GM23338 (cell line): ENCODE results near the gene GMPR. TPM values are rescaled to one million over a fixed set of nuclear protein-coding genes. Genes with fewer than 3 reads are reported as not detected.

Experiments
- ATAC-seq: fragments of 200-7000 bp; cut with Tn5 transposase; 3 replicates; pipeline ENCODE4 v1.9.1; 2020
- DNase-seq: peaks from one replicate; pipeline ENCODE4 v3.0.0-alpha.2; 2015; ENCODE audit warnings: low spot score
- H2AFZ ChIP-seq: fragments of 200-600 bp; sonication (generic); 2 replicates; pipeline ENCODE4 v1.8.0; 2016; ENCODE audit warnings: antibody characterized with exemption, mild to moderate bottlenecking, moderate library complexity
- H3F3A ChIP-seq: fragments of 200-600 bp; sonication (generic); replicated peaks from 2 replicates; pipeline ENCODE4 v1.8.0; 2017; ENCODE audit warnings: antibody characterized with exemption, mixed run types, low read depth
- H3K27ac ChIP-seq: fragments of 200-600 bp; sonication (generic); 2 replicates; pipeline ENCODE4 v1.6.1; 2016; ENCODE audit warnings: low read depth
- H3K27me3 ChIP-seq: fragments of 200-600 bp; sonication (generic); 2 replicates; pipeline ENCODE4 v1.8.0; 2016; ENCODE audit warnings: mild to moderate bottlenecking, mixed run types, moderate library complexity; ENCODE audit not compliant: insufficient read depth
- H3K36me3 ChIP-seq: fragments of 200-600 bp; sonication (generic); 2 replicates; pipeline ENCODE4 v1.8.0; 2016; ENCODE audit warnings: mild to moderate bottlenecking; ENCODE audit not compliant: insufficient read depth
- H3K4me1 ChIP-seq: fragments of 200-600 bp; sonication (generic); 2 replicates; pipeline ENCODE4 v1.8.0; 2016; ENCODE audit warnings: mild to moderate bottlenecking, moderate library complexity; ENCODE audit not compliant: insufficient read depth
- H3K4me2 ChIP-seq: fragments of 200-600 bp; sonication (generic); 2 replicates; pipeline ENCODE4 v1.7.1; 2017; ENCODE audit warnings: mixed run types
- H3K4me3 ChIP-seq: fragments of 200-600 bp; sonication (generic); 2 replicates; pipeline ENCODE4 v1.6.1; 2016; ENCODE audit warnings: mixed run types
- H3K79me2 ChIP-seq: fragments of 200-600 bp; sonication (generic); replicated peaks from 2 replicates; pipeline ENCODE4 v1.8.0; 2017; ENCODE audit warnings: mild to moderate bottlenecking; ENCODE audit not compliant: insufficient read depth
- H3K9me2 ChIP-seq: fragments of 200-600 bp; sonication (generic); 2 replicates; pipeline ENCODE4 v1.8.0; 2017; ENCODE audit not compliant: insufficient read depth
- H4K20me1 ChIP-seq: fragments of 200-600 bp; sonication (generic); replicated peaks from 2 replicates; pipeline ENCODE4 v1.8.0; 2017; ENCODE audit warnings: mild to moderate bottlenecking; ENCODE audit not compliant: insufficient read depth
- H3K27ac Mint-ChIP-seq: 2 replicates; pipeline ENCODE4 v1.8.0; 2020; ENCODE audit warnings: inconsistent platforms, mild to moderate bottlenecking, moderate library complexity, mixed read lengths
- H3K27me3 Mint-ChIP-seq: 3 replicates; pipeline ENCODE4 v1.8.0; 2022; ENCODE audit warnings: low read depth, mild to moderate bottlenecking, moderate library complexity, mixed read lengths, inconsistent platforms; ENCODE audit not compliant: insufficient read depth, poor library complexity
- H3K36me3 Mint-ChIP-seq: 3 replicates; pipeline ENCODE4 v1.8.0; 2021; ENCODE audit warnings: low read depth, mild to moderate bottlenecking, inconsistent platforms, moderate library complexity, mixed read lengths
- H3K4me1 Mint-ChIP-seq: 3 replicates; pipeline ENCODE4 v1.8.0; 2020; ENCODE audit warnings: mild to moderate bottlenecking, inconsistent platforms, mixed read lengths
- H3K4me3 Mint-ChIP-seq: 3 replicates; pipeline ENCODE4 v1.8.0; 2021; ENCODE audit warnings: moderate library complexity, mild to moderate bottlenecking, inconsistent platforms, mixed read lengths
- H3K9me3 Mint-ChIP-seq: 3 replicates; pipeline ENCODE4 v1.8.0; 2020; ENCODE audit warnings: moderate library complexity, mild to moderate bottlenecking, inconsistent platforms, mixed read lengths
- CREB1 ChIP-seq: fragments of 250-450 bp; sonication (Bioruptor Pico); IDR thresholded peaks from 2 replicates; pipeline ENCODE4 v1.5.0; 2020; ENCODE audit warnings: low read depth, mild to moderate bottlenecking, moderate library complexity
- EZH2 ChIP-seq: fragments of 200-600 bp; sonication (generic); IDR thresholded peaks from one replicate; pipeline ENCODE4 v1.8.0; 2017; ENCODE audit warnings: antibody characterized with exemption, mild to moderate bottlenecking, low read depth; ENCODE audit not compliant: unreplicated experiment
- EZH2phosphoT487 ChIP-seq: fragments of 200-600 bp; sonication (generic); IDR thresholded peaks from one replicate; pipeline ENCODE4 v1.8.1; 2018; ENCODE audit warnings: antibody characterized with exemption; ENCODE audit not compliant: unreplicated experiment
- JUNB ChIP-seq: IDR thresholded peaks from one replicate; pipeline ENCODE4 v1.6.1; 2016; ENCODE audit warnings: antibody characterized with exemption; ENCODE audit not compliant: unreplicated experiment
- NANOG ChIP-seq: IDR thresholded peaks from 2 replicates; pipeline ENCODE4 v1.6.1; 2016; ENCODE audit warnings: antibody characterized with exemption, borderline replicate concordance
- POLR2AphosphoS5 ChIP-seq: IDR thresholded peaks from 2 replicates; pipeline ENCODE4 v1.6.1; 2016; ENCODE audit warnings: antibody characterized with exemption, low read depth
- STAT1 ChIP-seq: IDR thresholded peaks from one replicate; pipeline ENCODE4 v1.6.1; 2016; ENCODE audit warnings: antibody characterized with exemption; ENCODE audit not compliant: unreplicated experiment
- ZNF114 ChIP-seq: fragments of 250-450 bp; sonication (Bioruptor Pico); IDR thresholded peaks from 2 replicates; pipeline ENCODE4 v1.5.0; 2020; ENCODE audit warnings: mild to moderate bottlenecking, moderate library complexity
- ZNF331 ChIP-seq: fragments of 250-450 bp; sonication (Bioruptor Pico); IDR thresholded peaks from 2 replicates; pipeline ENCODE4 v1.5.0; 2020; ENCODE audit warnings: low read depth, mild to moderate bottlenecking, moderate library complexity
- polyA plus RNA-seq: library from polyadenylated mRNA; unstranded; fragments of >200 nt; fragmentation: Nextera tagmentation; extraction: Ambion mirVana; gene quantifications from 2 replicates; pipeline ENCODE4 v1.2.1, GENCODE V29; 2016
- total RNA-seq: library from RNA; depleted of rRNA; stranded (reverse); fragments of >200 nt; shearing (Covaris generic); gene quantifications from 2 replicates; pipeline ENCODE4 v1.2.3, GENCODE V29; 2014
- TF ChIP-seq, protein P1 (sequence below): IDR thresholded peaks from one replicate; pipeline ENCODE4 v1.6.1; 2018; ENCODE audit warnings: antibody characterized with exemption; ENCODE audit not compliant: unreplicated experiment
- TF ChIP-seq, protein P2 (sequence below): IDR thresholded peaks from 2 replicates; pipeline ENCODE4 v1.6.1; 2016; ENCODE audit warnings: antibody characterized with exemption
- TF ChIP-seq, protein P3 (sequence below), 2 experiments: fragments of 200-600 bp in 1 of 2; sonication (generic) in 1 of 2; conservative IDR thresholded peaks; 2 replicates each; pipeline versions ENCODE4 v1.5.1 to v1.6.1; 2016 to 2017; ENCODE audit warnings: antibody characterized with exemption in 2 of 2, low read depth in 2 of 2, mild to moderate bottlenecking in 2 of 2, moderate library complexity in 1 of 2
- TF ChIP-seq, protein P4 (sequence below): fragments of 250-450 bp; sonication (Bioruptor Pico); IDR thresholded peaks from 2 replicates; pipeline ENCODE4 v1.5.0; 2020; ENCODE audit warnings: mild to moderate bottlenecking, moderate library complexity

GMPR gene
- total and polyA plus RNA-seq, 2 experiments from 2014 or later: 0.23 to 0.35 TPM

DNA sequence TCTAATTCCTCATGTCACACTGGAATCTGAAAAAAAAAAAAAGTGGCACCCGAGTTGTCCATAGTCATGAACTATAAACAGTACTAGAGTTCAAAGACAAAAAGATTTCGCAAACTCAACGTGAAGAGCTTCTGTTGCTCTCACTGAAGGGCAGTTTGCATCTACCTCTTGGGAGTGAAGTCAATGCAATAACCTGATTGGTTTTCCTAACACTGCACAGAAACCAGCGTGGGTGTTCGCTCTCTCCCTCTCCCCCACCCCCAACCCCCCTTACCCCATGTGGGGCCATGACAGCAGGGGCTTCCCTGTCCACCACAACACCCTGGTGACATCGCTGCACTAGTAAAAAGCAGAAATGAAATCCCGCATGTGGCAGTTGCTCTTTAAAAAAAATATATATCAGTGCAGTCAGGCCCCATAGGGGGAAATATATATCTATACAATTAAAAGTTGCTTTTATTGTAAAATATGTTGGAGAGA lies 66.9 kb downstream of the GMPR start:
- Histone ChIP-seq H3K79me2 (no peaks in the 10 kb centered on the region), H3F3A (no peaks in the 10 kb centered on the region), H3K4me3 (no peak overlapping the region), H2AFZ (no peak overlapping the region), H3K36me3 (no peaks in the 10 kb centered on the region), H4K20me1 (no peaks in the 10 kb centered on the region), H3K27ac (no peak overlapping the region), H3K4me1 (peaks cover 33% of the 10 kb centered on the region), H3K9me2 (no peaks in the 10 kb centered on the region), H3K27me3 (no peaks in the 10 kb centered on the region), H3K4me2 (0 out of 2 replicates have a peak overlapping the region, but pooled peaks have one; percentile 19)
- TF ChIP-seq, protein P1, sequence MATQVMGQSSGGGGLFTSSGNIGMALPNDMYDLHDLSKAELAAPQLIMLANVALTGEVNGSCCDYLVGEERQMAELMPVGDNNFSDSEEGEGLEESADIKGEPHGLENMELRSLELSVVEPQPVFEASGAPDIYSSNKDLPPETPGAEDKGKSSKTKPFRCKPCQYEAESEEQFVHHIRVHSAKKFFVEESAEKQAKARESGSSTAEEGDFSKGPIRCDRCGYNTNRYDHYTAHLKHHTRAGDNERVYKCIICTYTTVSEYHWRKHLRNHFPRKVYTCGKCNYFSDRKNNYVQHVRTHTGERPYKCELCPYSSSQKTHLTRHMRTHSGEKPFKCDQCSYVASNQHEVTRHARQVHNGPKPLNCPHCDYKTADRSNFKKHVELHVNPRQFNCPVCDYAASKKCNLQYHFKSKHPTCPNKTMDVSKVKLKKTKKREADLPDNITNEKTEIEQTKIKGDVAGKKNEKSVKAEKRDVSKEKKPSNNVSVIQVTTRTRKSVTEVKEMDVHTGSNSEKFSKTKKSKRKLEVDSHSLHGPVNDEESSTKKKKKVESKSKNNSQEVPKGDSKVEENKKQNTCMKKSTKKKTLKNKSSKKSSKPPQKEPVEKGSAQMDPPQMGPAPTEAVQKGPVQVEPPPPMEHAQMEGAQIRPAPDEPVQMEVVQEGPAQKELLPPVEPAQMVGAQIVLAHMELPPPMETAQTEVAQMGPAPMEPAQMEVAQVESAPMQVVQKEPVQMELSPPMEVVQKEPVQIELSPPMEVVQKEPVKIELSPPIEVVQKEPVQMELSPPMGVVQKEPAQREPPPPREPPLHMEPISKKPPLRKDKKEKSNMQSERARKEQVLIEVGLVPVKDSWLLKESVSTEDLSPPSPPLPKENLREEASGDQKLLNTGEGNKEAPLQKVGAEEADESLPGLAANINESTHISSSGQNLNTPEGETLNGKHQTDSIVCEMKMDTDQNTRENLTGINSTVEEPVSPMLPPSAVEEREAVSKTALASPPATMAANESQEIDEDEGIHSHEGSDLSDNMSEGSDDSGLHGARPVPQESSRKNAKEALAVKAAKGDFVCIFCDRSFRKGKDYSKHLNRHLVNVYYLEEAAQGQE: no peak
- TF ChIP-seq, protein P2, sequence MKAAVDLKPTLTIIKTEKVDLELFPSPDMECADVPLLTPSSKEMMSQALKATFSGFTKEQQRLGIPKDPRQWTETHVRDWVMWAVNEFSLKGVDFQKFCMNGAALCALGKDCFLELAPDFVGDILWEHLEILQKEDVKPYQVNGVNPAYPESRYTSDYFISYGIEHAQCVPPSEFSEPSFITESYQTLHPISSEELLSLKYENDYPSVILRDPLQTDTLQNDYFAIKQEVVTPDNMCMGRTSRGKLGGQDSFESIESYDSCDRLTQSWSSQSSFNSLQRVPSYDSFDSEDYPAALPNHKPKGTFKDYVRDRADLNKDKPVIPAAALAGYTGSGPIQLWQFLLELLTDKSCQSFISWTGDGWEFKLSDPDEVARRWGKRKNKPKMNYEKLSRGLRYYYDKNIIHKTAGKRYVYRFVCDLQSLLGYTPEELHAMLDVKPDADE: no peak
- TF ChIP-seq EZH2: no peak
- TF ChIP-seq EZH2phosphoT487: no peak
- no peak for TF ChIP-seq STAT1
- TF ChIP-seq JUNB: no peak
- TF ChIP-seq POLR2AphosphoS5: no peak
- TF ChIP-seq, protein P3, sequence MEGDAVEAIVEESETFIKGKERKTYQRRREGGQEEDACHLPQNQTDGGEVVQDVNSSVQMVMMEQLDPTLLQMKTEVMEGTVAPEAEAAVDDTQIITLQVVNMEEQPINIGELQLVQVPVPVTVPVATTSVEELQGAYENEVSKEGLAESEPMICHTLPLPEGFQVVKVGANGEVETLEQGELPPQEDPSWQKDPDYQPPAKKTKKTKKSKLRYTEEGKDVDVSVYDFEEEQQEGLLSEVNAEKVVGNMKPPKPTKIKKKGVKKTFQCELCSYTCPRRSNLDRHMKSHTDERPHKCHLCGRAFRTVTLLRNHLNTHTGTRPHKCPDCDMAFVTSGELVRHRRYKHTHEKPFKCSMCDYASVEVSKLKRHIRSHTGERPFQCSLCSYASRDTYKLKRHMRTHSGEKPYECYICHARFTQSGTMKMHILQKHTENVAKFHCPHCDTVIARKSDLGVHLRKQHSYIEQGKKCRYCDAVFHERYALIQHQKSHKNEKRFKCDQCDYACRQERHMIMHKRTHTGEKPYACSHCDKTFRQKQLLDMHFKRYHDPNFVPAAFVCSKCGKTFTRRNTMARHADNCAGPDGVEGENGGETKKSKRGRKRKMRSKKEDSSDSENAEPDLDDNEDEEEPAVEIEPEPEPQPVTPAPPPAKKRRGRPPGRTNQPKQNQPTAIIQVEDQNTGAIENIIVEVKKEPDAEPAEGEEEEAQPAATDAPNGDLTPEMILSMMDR (conservative IDR thresholded peaks at IDR 0.05; ENCODE audit: low read depth in 2 of 2): no peak
- TF ChIP-seq ZNF114: no peak
- TF ChIP-seq, protein P4, sequence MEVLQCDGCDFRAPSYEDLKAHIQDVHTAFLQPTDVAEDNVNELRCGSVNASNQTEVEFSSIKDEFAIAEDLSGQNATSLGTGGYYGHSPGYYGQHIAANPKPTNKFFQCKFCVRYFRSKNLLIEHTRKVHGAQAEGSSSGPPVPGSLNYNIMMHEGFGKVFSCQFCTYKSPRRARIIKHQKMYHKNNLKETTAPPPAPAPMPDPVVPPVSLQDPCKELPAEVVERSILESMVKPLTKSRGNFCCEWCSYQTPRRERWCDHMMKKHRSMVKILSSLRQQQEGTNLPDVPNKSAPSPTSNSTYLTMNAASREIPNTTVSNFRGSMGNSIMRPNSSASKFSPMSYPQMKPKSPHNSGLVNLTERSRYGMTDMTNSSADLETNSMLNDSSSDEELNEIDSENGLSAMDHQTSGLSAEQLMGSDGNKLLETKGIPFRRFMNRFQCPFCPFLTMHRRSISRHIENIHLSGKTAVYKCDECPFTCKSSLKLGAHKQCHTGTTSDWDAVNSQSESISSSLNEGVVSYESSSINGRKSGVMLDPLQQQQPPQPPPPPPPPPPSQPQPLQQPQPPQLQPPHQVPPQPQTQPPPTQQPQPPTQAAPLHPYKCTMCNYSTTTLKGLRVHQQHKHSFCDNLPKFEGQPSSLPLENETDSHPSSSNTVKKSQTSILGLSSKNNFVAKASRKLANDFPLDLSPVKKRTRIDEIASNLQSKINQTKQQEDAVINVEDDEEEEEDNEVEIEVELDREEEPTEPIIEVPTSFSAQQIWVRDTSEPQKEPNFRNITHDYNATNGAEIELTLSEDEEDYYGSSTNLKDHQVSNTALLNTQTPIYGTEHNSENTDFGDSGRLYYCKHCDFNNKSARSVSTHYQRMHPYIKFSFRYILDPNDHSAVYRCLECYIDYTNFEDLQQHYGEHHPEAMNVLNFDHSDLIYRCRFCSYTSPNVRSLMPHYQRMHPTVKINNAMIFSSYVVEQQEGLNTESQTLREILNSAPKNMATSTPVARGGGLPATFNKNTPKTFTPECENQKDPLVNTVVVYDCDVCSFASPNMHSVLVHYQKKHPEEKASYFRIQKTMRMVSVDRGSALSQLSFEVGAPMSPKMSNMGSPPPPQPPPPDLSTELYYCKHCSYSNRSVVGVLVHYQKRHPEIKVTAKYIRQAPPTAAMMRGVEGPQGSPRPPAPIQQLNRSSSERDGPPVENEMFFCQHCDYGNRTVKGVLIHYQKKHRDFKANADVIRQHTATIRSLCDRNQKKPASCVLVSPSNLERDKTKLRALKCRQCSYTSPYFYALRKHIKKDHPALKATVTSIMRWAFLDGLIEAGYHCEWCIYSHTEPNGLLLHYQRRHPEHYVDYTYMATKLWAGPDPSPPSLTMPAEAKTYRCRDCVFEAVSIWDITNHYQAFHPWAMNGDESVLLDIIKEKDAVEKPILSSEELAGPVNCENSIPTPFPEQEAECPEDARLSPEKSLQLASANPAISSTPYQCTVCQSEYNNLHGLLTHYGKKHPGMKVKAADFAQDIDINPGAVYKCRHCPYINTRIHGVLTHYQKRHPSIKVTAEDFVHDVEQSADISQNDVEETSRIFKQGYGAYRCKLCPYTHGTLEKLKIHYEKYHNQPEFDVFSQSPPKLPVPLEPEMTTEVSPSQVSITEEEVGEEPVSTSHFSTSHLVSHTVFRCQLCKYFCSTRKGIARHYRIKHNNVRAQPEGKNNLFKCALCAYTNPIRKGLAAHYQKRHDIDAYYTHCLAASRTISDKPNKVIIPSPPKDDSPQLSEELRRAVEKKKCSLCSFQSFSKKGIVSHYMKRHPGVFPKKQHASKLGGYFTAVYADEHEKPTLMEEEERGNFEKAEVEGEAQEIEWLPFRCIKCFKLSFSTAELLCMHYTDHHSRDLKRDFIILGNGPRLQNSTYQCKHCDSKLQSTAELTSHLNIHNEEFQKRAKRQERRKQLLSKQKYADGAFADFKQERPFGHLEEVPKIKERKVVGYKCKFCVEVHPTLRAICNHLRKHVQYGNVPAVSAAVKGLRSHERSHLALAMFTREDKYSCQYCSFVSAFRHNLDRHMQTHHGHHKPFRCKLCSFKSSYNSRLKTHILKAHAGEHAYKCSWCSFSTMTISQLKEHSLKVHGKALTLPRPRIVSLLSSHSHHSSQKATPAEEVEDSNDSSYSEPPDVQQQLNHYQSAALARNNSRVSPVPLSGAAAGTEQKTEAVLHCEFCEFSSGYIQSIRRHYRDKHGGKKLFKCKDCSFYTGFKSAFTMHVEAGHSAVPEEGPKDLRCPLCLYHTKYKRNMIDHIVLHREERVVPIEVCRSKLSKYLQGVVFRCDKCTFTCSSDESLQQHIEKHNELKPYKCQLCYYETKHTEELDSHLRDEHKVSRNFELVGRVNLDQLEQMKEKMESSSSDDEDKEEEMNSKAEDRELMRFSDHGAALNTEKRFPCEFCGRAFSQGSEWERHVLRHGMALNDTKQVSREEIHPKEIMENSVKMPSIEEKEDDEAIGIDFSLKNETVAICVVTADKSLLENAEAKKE (CRISPR knock-in tag): no peak
- TF ChIP-seq ZNF331 (CRISPR knock-in tag): no peak
- TF ChIP-seq NANOG: no peak
- no peak for TF ChIP-seq CREB1 (CRISPR knock-in tag)
- Mint-ChIP-seq H3K9me3 (no peaks in the 10 kb centered on the region), H3K4me3 (no peak overlapping the region; the same call in 2 of the 3 replicates), H3K4me1 (peaks cover 49% of the 10 kb centered on the region), H3K27ac (no peak overlapping the region), H3K36me3 (no peaks in the 10 kb centered on the region), H3K27me3 (peaks cover 23% of the 10 kb centered on the region)
- no peak for DNase-seq
- no peak; the same call in 2 of the 3 replicates for ATAC-seq
